ENCODE results near the gene SGIP1. TPM values are rescaled to one million over a fixed set of nuclear protein-coding genes. Genes with fewer than 3 reads are reported as not detected.

Gene SGIP1
- total and polyA plus RNA-seq, 2 of the 8 experiments (the other 6 are each of a cell fraction or from before 2014, with no cell fraction given), result 1.4 to 2.1 TPM

GRCh38 chr1:66745451-66745850 is 211.5 kb downstream of the SGIP1 start (continued):
- no peak for TF ChIP-seq CHD7 (IDR thresholded peaks at IDR 0.05; ENCODE audit: insufficient replicate concordance, low read length)
- no peak for TF ChIP-seq TAF1 (IDR thresholded peaks at IDR 0.05; ENCODE audit: low read depth, low read length)
- no peak for TF ChIP-seq HDAC6 (IDR thresholded peaks at IDR 0.05; ENCODE audit: low read depth, low read length)
- TF ChIP-seq YY1 (IDR thresholded peaks at IDR 0.05; ENCODE audit: low read depth, low read length), result no peak
